ELF-1 (cell line): ENCODE results near the gene RPL13.

Experiments used
- DNase-seq: peaks from one replicate; pipeline ENCODE4 v3.0.0-alpha.2; 2016; ENCODE audit warnings: low read depth, low spot score

RPL13 gene

GRCh38 chr16:89596957-89597649, 36.6 kb downstream of the RPL13 start:
- no peak for DNase-seq

- no peak for DNase-seq
Observed at GRCh38 chr16:89598199-89598598, 37.7 kb downstream of the RPL13 start.

GRCh38 chr16:89599451-89599858, 39.0 kb downstream of the RPL13 start:
- DNase-seq, result peak; percentile 87

- DNase-seq, result no peak
Observed at GRCh38 chr16:89599902-89600301, 39.4 kb downstream of the RPL13 start.

- no peak for DNase-seq
Observed at GRCh38 chr16:89600427-89600826, 39.9 kb downstream of the RPL13 start.

- DNase-seq, result no peak
Observed at GRCh38 chr16:89600956-89601355, 40.5 kb downstream of the RPL13 start.

GRCh38 chr16:89601906-89602272, 41.4 kb downstream of the RPL13 start:
- no peak for DNase-seq

- DNase-seq, result peak; percentile 66
Observed at GRCh38 chr16:89602273-89602951, 41.9 kb downstream of the RPL13 start.

- no peak for DNase-seq
Observed at GRCh38 chr16:89602952-89603590, 42.6 kb downstream of the RPL13 start.

- DNase-seq, result no peak
Observed at GRCh38 chr16:89604764-89605163, 44.3 kb downstream of the RPL13 start.

- no peak for DNase-seq
Observed at GRCh38 chr16:89605186-89605970, 44.9 kb downstream of the RPL13 start.

GRCh38 chr16:89606006-89606405, 45.5 kb downstream of the RPL13 start:
- DNase-seq, result no peak

GRCh38 chr16:89607453-89607852, 47.0 kb downstream of the RPL13 start:
- DNase-seq, result no peak

GRCh38 chr16:89607937-89608740, 47.7 kb downstream of the RPL13 start:
- no peak for DNase-seq

GRCh38 chr16:89610108-89610453, 49.6 kb downstream of the RPL13 start:
- DNase-seq, result no peak

GRCh38 chr16:89612415-89613166, 52.1 kb downstream of the RPL13 start:
- DNase-seq, result no peak

- DNase-seq, result no peak
Observed at GRCh38 chr16:89613231-89613953, 52.9 kb downstream of the RPL13 start, which contains the start of gene DPEP1. DPEP1 (plus strand) TSS chr16:89613642; CDS start chr16:89630411, 16,769 bp downstream.

GRCh38 chr16:89613954-89614459, 53.5 kb downstream of the RPL13 start:
- DNase-seq, result no peak
